ENCODE data around the gene MON1A. TPM values are rescaled to one million over a fixed set of nuclear protein-coding genes. Genes with fewer than 3 reads are reported as not detected.
A peak's percentile ranks its signal among the peaks of the same experiment; 100 is the strongest.
"Not testable (repeated sequence)": the region's sequence is repeated elsewhere in the genome, so short reads cannot be mapped to it uniquely, and the experiment has no call there.

Gene MON1A
- polyA plus RNA-seq (ENCODE audit: insufficient read length) = 9.7 TPM

- peak; percentile 90 for DNase-seq
Observed at GRCh38 chr3:49929291-49930167, at the start of gene MON1A. Gene MON1A (minus strand): TSS chr3:49929811. CDS start chr3:49913346, 16,465 bp downstream.

DNA sequence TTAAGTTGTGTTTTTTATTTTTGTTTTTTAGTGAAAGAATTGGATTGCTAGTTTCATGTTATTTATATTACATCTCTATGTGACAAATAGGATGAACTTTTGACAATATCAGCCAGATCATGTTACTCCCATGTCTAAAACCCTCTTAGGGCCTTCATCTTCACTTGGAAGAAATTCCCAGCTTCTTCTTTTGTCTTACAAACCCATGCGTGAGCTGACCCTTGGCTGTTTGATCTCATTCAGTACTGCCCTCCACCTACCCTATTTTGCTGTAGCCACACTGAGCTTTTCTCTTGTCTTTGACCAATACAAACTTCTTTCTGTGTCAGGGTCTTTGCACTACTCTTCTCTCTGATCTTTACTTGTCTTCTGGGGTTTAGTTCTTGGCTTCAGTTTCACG is 47.3 kb upstream of the MON1A start:
- DNase-seq = no peak

GRCh38 chr3:49972656-49973055 is 43.0 kb upstream of the MON1A start:
- DNase-seq = no peak

GRCh38 chr3:49968346-49968745 is 38.7 kb upstream of the MON1A start:
- DNase-seq = no peak

- DNase-seq = no peak
Observed at GRCh38 chr3:49967291-49967690, 37.7 kb upstream of the MON1A start.

DNA sequence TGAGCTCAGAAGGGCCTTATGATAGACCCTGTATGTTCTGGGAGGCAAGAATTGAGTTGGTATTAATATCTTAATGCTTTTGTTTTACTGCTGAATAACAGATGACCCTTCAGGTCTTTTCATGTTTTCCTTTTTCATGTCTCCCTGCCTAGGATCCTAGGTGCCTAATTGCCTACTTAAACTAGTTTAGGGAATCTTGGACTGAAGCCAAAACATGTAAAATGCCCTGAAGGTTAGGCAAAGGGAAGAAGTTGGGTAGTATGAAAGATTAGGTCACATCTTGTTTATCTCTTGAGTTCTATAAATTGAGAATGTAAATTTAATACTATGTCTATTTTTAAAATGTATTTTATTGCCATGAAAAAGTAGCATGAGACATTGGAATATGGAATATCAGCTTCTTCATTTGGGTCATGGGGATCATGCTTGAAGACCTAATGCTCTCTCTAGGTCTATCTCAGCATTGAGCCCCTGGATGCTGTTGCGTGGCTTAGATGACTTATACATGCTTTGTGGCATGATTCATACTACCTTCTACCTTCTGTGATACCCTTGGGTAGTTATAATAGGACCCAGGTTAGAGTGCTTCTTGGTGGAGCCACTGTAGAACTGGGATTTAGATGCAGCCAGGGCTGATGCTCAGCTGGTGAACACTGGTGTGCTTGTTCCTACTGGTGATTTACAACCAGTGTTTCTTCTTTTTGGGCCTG is 36.8 kb upstream of the MON1A start:
- no peak for DNase-seq

GRCh38 chr3:49955636-49956035 is 26.0 kb upstream of the MON1A start:
- DNase-seq = no peak

- no peak for DNase-seq
Observed at GRCh38 chr3:49952924-49953323, 23.3 kb upstream of the MON1A start.

DNA sequence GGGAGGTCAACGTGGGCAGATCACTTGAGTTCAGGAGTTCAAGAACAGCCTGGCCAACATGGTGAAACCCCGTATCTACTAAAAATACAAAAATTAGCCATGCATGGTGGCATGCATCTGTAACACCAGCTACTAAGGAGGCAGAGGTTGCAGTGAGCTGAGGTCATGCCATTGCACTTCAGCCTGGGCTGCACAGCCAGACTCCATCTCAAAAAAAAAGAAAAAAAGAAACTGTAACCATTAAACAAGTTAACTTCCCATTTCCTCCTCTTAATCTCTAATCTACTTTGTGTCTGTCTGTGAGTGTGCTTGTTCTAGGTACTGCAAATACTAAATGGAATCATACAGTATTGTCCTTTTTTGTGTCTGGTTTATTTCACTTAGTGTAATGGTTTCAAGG is 13.0 kb upstream of the MON1A start:
- DNase-seq = no peak

DNA sequence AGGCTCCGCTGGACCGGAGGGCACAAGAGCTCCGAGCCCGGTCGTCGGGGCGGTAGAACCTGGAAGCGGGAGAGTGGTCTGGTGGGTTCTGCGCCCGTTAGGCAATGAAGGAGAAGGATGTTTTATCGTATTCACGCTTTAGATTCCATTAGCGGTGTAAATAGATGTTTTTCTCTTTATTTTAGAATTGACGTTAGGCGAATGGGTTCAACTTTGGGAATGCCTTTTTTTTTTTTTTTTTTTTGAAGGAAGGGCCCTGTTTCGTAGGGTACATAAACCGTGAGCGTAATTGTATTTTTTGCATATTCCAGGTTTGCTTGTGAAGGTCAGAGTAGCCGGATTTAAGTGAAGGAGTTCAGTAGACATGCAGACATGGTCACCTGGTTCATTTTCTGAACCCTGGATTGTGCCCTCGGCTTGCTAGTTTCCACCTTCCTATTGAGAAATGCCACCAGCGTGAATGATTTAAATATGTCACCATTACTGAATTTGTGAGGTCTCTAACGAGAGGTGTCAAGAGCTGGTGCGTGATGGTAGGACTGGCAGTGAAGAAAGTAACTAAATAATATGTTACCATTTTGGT is 11.1 kb upstream of the MON1A start:
- no peak for DNase-seq

DNA sequence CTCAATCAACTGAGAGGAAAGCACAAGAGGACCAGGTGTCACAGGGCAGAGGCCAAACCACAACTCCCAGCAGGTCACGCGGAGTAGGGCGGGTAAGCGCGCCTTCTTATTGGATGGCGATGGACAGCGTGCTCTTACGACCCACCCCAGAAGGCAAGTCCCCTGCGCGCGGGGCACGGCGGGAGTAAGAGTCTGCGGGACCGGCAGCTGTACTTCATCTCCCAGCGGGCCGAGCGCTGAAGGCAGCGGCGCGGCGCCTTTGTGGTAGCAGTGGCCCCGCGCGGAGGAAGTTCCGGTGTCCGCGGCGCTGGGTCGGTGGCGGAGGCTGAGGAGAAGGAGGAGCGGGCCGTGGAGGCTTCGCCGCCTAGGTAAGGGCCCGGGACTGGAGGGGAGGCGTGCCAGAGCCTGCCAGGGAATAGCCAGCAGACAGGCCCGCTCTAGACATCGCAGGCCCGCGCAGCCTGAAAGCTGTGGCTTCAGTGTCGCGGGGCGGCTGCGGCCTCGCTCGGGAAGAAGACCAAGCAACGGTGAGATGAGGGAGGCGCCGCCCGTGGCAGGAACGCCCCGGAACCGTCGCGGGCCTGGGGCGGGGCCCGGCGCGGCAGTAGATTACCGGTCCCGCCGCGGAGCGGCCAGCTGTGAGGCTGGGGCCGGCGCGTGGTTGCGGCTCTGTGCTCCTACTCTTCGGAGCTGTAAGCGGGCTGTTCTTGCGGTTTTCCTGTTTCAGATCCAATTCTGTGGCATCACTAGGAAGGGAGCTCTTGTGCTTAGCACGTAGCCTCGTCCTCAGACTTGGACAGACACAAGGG is 10.5 kb upstream of the MON1A start, which contains the start of gene RBM6:
RBM6 (plus strand) TSS at position 293 of the 809 bp plus-strand sequence. CDS start 22,492 bp downstream, outside the sequence.
- peak; percentile 96 for DNase-seq

DNA sequence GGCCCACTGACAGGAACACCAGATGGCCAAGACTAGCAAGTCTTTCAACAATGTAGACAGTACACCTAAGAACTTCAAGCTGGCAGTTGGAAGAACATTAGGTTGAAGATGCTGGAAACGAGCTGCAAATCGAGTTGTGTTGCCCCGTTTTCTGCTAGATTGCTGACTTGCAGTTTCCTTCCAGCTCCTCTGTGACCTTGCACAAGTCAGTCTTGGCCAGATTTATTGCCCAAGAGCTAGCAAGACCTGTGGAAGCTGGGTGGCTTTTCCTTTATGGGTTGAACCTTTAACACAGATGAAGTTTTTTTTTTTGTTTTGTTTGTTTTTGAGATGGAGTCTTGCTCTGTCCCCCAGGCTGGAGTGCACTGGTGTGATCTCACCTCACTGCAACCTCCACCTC is 7.5 kb upstream of the MON1A start:
- DNase-seq = no peak

- not testable (repeated sequence) for DNase-seq
Observed at GRCh38 chr3:49932281-49932680, 2.7 kb upstream of the MON1A start.

GRCh38 chr3:49930922-49931321 is 1.3 kb upstream of the MON1A start:
- DNase-seq = no peak

DNA sequence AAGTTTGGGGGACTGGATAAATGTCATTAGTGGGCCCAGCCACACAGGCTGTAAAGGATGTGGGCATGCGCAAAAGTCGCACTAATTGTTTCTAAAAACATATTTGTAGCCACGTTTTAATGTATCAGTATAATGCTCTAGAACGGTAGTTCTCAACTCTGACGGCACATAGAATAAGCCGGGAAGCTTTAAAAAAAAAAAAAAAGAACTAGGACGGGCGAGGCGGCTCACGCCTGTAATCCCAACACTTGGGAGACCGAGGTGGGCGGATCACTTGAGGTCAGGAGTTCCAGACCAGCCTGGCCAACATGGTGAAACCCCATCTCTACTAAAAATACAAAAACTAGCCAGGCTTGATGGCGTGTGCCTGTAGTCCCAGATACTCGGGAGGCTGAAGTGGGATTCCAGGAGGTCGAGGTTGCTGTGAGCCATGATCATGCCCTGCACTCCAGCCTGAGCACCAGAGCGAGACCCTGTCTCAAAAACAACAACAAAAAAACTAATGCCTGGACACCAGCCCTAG is 618 bp upstream of the MON1A start:
- DNase-seq = no peak

- DNase-seq = no peak
Observed at GRCh38 chr3:49928481-49929017, 1.1 kb downstream of the MON1A start.

GRCh38 chr3:49927798-49928197 is 1.8 kb downstream of the MON1A start:
- DNase-seq = no peak

DNA sequence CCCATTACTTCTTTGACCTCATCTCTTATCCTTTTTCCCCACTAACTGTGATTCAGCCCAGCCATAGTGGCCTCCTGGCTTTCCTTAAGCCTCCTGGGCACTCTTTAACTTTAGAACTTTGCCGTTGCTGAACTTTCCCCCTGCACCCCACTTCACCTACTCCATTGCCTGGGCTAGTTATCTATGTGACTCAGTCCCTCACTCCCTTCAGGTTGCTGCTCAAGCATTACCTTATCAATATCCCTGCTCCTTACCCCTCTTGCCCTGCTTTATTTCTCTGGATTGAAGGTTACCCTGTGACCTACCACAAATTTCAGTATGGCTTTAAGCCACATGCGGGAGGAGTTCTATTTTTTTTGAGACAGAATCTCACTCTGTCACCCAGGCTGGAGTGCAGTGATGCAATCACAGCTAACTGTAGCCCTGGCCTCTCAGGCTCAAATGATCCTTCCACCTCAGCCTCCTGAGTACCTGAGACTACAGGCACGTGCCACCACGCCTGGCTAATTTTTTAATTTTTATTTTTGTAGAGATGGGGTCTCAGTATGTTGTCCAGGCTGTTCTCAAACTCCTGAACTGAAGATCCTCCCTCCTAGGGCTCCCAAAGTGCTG is 3.4 kb downstream of the MON1A start:
- DNase-seq = no peak

DNA sequence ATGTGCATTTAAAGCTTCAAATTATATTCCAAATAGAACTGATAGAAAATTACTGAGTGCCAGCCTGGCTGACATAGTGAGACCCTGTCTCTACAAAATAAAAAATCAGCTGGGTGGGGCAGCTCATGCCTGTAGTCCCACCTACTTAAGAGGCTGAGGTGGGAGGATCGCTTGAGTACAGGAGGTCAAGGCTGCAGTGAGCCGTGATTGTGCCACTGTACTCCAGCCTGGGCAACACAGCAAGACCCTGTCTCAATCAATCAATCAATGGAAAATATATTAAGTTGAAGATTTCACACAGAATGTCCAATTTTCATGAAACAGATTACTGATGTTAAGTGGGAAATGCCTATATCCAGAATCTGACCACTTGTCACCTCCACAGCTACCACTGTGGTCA is 4.1 kb downstream of the MON1A start:
- no peak for DNase-seq

DNA sequence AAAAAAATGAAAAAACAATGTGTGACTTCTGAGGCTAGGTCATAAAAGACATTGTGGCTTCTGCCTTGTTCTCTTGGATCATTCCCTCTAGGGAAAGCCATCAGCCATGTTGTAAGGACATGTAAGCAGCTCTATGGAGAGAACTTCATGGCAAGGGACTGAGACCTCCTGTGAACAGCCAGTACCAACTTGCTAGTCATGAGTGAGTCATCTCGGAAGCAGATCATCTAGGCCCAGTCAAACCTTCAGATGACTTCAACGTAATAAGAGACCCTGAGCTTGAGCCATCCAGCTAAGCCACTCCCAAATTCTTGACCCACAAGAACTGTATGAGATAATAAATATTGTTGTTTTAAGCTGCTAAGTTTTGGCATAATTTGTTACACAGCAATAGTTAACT is 4.9 kb downstream of the MON1A start:
- DNase-seq = no peak

GRCh38 chr3:49917806-49918590 is 11.6 kb downstream of the MON1A start:
- not testable (repeated sequence) for DNase-seq

Data from hindlimb muscle (tissue), 1 donor.